Endothelial cell of umbilical vein (primary cell): Measurements from ENCODE around the gene MAP4K3. TPM values are rescaled to one million over a fixed set of nuclear protein-coding genes. Genes with fewer than 3 reads are reported as not detected.

Experiments used
- BruUV-seq: library from RNA; stranded (reverse); fragments of 400-500 nt; replicated peaks from 2 replicates; lab custom pipeline; 2021; lab: Mats Ljungman, UMichigan
- CTCF ChIA-PET: fragments of 300-600, 350-600 bp; sonication (Branson Sonifier 250); formaldehyde crosslinking; loops from one replicate; lab custom pipeline; 2021; ENCODE audit warnings: antibody characterized with exemption, inconsistent platforms; lab: Charles Lee
- POLR2A ChIA-PET: fragments of 300-600, 350-600 bp; sonication (Branson Sonifier 250); formaldehyde crosslinking; loops from one replicate; lab custom pipeline; 2021; ENCODE audit warnings: antibody characterized with exemption, inconsistent platforms; lab: Charles Lee
- DNase-seq: peaks from one replicate; pipeline ENCODE4 v3.0.0-alpha.2; 2011; ENCODE audit warnings: low read depth, low spot score
- FAIRE-seq: peaks from 2 replicates; lab custom pipeline; 2011; peaks lifted over from hg19 to GRCh38; lab: Jason Lieb, UNC
- H2AFZ ChIP-seq: 2 replicates; pipeline ENCODE4 v1.6.0; 2012; ENCODE audit warnings: low read depth, low read length, control low read depth, inconsistent platforms
- H3K27ac ChIP-seq: 2 replicates; pipeline ENCODE4 v1.5.1; 2011; ENCODE audit warnings: low read depth, mild to moderate bottlenecking, control low read depth, low read length, moderate library complexity; ENCODE audit not compliant: insufficient read depth
- H3K27me3 ChIP-seq, 2 experiments: 2 replicates each; pipeline versions ENCODE4 v1.6.0 to v1.6.1; 2011; ENCODE audit warnings: low read length in 2 of 2, mixed read lengths in 1 of 2; ENCODE audit not compliant: control insufficient read depth in 2 of 2, insufficient read depth in 2 of 2
- H3K36me3 ChIP-seq, 2 experiments: 2 replicates in 1 of 2; 3 replicates in 1 of 2; pipeline ENCODE4 v1.5.1; 2011; ENCODE audit warnings: low read length in 2 of 2, mild to moderate bottlenecking in 1 of 2, moderate library complexity in 1 of 2; ENCODE audit not compliant: control insufficient read depth in 2 of 2, insufficient read depth in 2 of 2; ENCODE audit errors: extremely low read depth in 1 of 2
- H3K4me1 ChIP-seq: 3 replicates; pipeline ENCODE4 v1.5.1; 2011; ENCODE audit warnings: mild to moderate bottlenecking, low read length; ENCODE audit not compliant: control insufficient read depth, insufficient read depth; ENCODE audit errors: extremely low read depth
- H3K4me2 ChIP-seq: 2 replicates; pipeline ENCODE4 v1.6.1; 2011; ENCODE audit warnings: low read length, control low read depth, mixed read lengths; ENCODE audit not compliant: insufficient read depth
- H3K4me3 ChIP-seq, 3 experiments: fragments of 200-600 bp in 1 of 3; sonication (generic), shearing (Covaris generic) in 1 of 3; replicated peaks in 1 of 3; 2 replicates each; pipeline ENCODE4 v1.5.1; 2011 to 2016; ENCODE audit warnings: control low read depth in 3 of 3, low read length in 3 of 3, mild to moderate bottlenecking in 2 of 3, inconsistent platforms in 1 of 3, low read depth in 1 of 3, moderate library complexity in 1 of 3; ENCODE audit not compliant: insufficient read depth in 1 of 3
- H3K79me2 ChIP-seq: 2 replicates; pipeline ENCODE4 v1.6.0; 2012; ENCODE audit warnings: low read length, inconsistent platforms; ENCODE audit not compliant: control insufficient read depth, insufficient read depth
- H3K9ac ChIP-seq: replicated peaks from 2 replicates; pipeline ENCODE3; 2011; ENCODE audit warnings: low read length, control low read depth; ENCODE audit not compliant: insufficient read depth; ENCODE audit errors: extremely low read depth
- H3K9me1 ChIP-seq: replicated peaks from 3 replicates; pipeline ENCODE4 v1.6.0; 2011; ENCODE audit warnings: mild to moderate bottlenecking, low read length; ENCODE audit not compliant: control insufficient read depth, insufficient read depth; ENCODE audit errors: extremely low read depth
- H3K9me3 ChIP-seq: replicated peaks from 2 replicates; pipeline ENCODE4 v1.5.1; 2012; ENCODE audit warnings: low read length, inconsistent platforms; ENCODE audit not compliant: control insufficient read depth, insufficient read depth
- H4K20me1 ChIP-seq: replicated peaks from 2 replicates; pipeline ENCODE3; 2011; ENCODE audit warnings: mild to moderate bottlenecking, low read length; ENCODE audit not compliant: control insufficient read depth, insufficient read depth; ENCODE audit errors: extremely low read depth
- FOS ChIP-seq: IDR thresholded peaks from 2 replicates; pipeline ENCODE4 v1.6.1; 2011; ENCODE audit warnings: mild to moderate bottlenecking, low read length, moderate library complexity, borderline replicate concordance; ENCODE audit not compliant: insufficient read depth
- JUN ChIP-seq: IDR thresholded peaks from 2 replicates; pipeline ENCODE4 v1.6.1; 2011; ENCODE audit warnings: borderline replicate concordance, low read depth; ENCODE audit not compliant: insufficient read length, insufficient read depth
- MYC ChIP-seq: IDR thresholded peaks from one replicate; pipeline ENCODE4 v1.6.1; 2011; ENCODE audit warnings: mild to moderate bottlenecking, low read depth, low read length
- POLR2A ChIP-seq: IDR thresholded peaks from 2 replicates; pipeline ENCODE4 v1.6.1; 2012; ENCODE audit warnings: low read depth, mild to moderate bottlenecking, control low read depth, low read length
- POLR2AphosphoS5 ChIP-seq: IDR thresholded peaks from 2 replicates; pipeline ENCODE4 v1.6.1; 2012; ENCODE audit warnings: low read depth, mild to moderate bottlenecking, control low read depth, low read length, moderate library complexity; ENCODE audit not compliant: insufficient read depth
- dilution Hi-C: fragments of 300-500 bp; cut with MboI; formaldehyde crosslinking; loops from one replicate; pipeline ENCODE4 v1.15.0; 2019; ENCODE audit warnings: low sequenced_read_pairs; ENCODE audit not compliant: extremely low pct_ligation_motif_present
- intact Hi-C: fragments of 100-400 bp; cut with micrococcal nuclease; formaldehyde crosslinking; loops from one replicate; pipeline ENCODE4 v1.10.0; 2022
- polyA plus RNA-seq, 4 experiments: library from polyadenylated mRNA; depleted of rRNA in 3 of 4; stranded (reverse) in 3 of 4; unstranded in 1 of 4; fragments of >200 nt; gene quantifications; 2 replicates each; pipeline versions ENCODE4 v1.2.1 to v1.2.3, GENCODE V29; 2011 to 2012; ENCODE audit warnings: missing spikeins in 1 of 4
- total RNA-seq: library from RNA; stranded (reverse); gene quantifications from 2 replicates; pipeline ENCODE4 v1.2.3, GENCODE V29; 2021
- TF ChIP-seq, protein P1 (sequence below): IDR thresholded peaks from 2 replicates; pipeline ENCODE4 v1.6.1; 2011; ENCODE audit not compliant: insufficient read depth, insufficient read length
- TF ChIP-seq, protein P2 (sequence below), 2 donors: IDR thresholded peaks; 1 replicate in 1 of 2; 2 replicates in 1 of 2; pipeline ENCODE4 v1.5.1; 2011; ENCODE audit warnings: low read length in 2 of 2, mild to moderate bottlenecking in 2 of 2, moderate library complexity in 2 of 2, control low read depth in 1 of 2, inconsistent platforms in 1 of 2, low read depth in 1 of 2; ENCODE audit not compliant: insufficient read depth in 1 of 2; ENCODE audit errors: extremely low read depth in 1 of 2

MAP4K3 gene
- total and polyA plus RNA-seq, 2 donors (not counting 3 experiments of a cell fraction or from before 2014, with no cell fraction given), result 8.0 to 45.9 TPM

DNA sequence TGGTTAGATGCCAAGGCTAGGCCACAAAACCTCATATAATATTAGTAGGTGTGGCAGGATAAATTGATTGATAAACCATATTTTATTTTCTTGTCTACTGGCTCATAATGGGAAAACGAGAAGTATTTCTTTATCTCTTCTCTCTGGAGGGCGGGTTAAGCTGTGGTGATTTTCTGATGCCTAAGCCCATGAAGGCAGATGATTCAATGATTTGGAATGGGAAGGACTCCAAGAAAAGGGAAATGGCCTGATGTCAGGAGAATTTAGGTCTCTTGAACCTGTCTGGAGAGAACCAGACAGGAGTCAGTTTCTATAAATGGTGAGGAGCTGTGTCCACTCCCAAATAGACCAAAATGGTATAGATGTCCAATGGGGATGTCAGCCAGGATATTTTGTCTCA, 18.7 kb upstream of the MAP4K3 start:
- no peak for TF ChIP-seq POLR2A
- TF ChIP-seq, protein P1, sequence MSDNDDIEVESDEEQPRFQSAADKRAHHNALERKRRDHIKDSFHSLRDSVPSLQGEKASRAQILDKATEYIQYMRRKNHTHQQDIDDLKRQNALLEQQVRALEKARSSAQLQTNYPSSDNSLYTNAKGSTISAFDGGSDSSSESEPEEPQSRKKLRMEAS, result no peak
- TF ChIP-seq, protein P2, sequence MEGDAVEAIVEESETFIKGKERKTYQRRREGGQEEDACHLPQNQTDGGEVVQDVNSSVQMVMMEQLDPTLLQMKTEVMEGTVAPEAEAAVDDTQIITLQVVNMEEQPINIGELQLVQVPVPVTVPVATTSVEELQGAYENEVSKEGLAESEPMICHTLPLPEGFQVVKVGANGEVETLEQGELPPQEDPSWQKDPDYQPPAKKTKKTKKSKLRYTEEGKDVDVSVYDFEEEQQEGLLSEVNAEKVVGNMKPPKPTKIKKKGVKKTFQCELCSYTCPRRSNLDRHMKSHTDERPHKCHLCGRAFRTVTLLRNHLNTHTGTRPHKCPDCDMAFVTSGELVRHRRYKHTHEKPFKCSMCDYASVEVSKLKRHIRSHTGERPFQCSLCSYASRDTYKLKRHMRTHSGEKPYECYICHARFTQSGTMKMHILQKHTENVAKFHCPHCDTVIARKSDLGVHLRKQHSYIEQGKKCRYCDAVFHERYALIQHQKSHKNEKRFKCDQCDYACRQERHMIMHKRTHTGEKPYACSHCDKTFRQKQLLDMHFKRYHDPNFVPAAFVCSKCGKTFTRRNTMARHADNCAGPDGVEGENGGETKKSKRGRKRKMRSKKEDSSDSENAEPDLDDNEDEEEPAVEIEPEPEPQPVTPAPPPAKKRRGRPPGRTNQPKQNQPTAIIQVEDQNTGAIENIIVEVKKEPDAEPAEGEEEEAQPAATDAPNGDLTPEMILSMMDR (IDR thresholded peaks at IDR 0.05; ENCODE audit: extremely low read depth in 1 of 2, insufficient read depth in 1 of 2, low read depth in 1 of 2, low read length in 2 of 2), result no peak
- no peak for TF ChIP-seq POLR2AphosphoS5
- no peak for TF ChIP-seq MYC
- TF ChIP-seq FOS, result no peak
- TF ChIP-seq JUN, result no peak
- Histone ChIP-seq H3K4me1 (no peaks in the 10 kb centered on the region), H3K79me2 (no peaks in the 10 kb centered on the region), H3K9ac (no peak overlapping the region), H3K4me2 (no peak overlapping the region), H3K36me3 (no peaks in the 10 kb centered on the region), H4K20me1 (no peaks in the 10 kb centered on the region), H2AFZ (no peak overlapping the region), H3K9me3 (no peaks in the 10 kb centered on the region), H3K27me3 (no peaks in the 10 kb centered on the region), H3K27ac (no peak overlapping the region), H3K4me3 (no peak overlapping the region), H3K9me1 (no peaks in the 10 kb centered on the region)
- no peak for DNase-seq
- CTCF ChIA-PET, result no interaction called here
- FAIRE-seq, result no peak
- POLR2A ChIA-PET, result no interaction called here
- intact Hi-C loops (no loop called here), dilution Hi-C loops (no loop called here)
- BruUV-seq, result no TSS peak
